GM12878 (cell line): ENCODE data around the gene THSD4.

ENCODE experiments used
- ATF2 ChIP-seq: IDR thresholded peaks from 2 replicates; pipeline ENCODE4 v1.6.1; 2012; ENCODE audit warnings: low read length, inconsistent platforms
- BHLHE40 ChIP-seq, 2 experiments: fragments of 450-650 bp in 1 of 2; IDR thresholded peaks; 2 replicates each; pipeline ENCODE4 v1.6.1; 2011 to 2017; ENCODE audit warnings: low read depth in 2 of 2, borderline replicate concordance in 1 of 2, improper control_type of control experiment in 1 of 2, low read length in 1 of 2, mild to moderate bottlenecking in 1 of 2
- CTCF ChIP-seq, 3 experiments: IDR thresholded peaks in 2 of 3; conservative IDR thresholded peaks in 1 of 3; 2 replicates each; pipeline ENCODE4 v1.5.1; 2011; ENCODE audit warnings: low read depth in 3 of 3, low read length in 3 of 3, mild to moderate bottlenecking in 3 of 3, control low read depth in 2 of 3, moderate library complexity in 2 of 3, inconsistent platforms in 1 of 3, mixed read lengths in 1 of 3; ENCODE audit not compliant: control insufficient read depth in 2 of 3, insufficient read depth in 1 of 3; ENCODE audit errors: extremely low read depth in 1 of 3
- ELK1 ChIP-seq: IDR thresholded peaks from 2 replicates; pipeline ENCODE4 v1.6.1; 2012; ENCODE audit warnings: low read depth, low read length, improper control_type of control experiment
- EP300 ChIP-seq, 2 experiments: fragments of 150-350 bp in 1 of 2; IDR thresholded peaks; 2 replicates each; pipeline ENCODE4 v1.6.1; 2011 to 2012; ENCODE audit warnings: low read depth in 2 of 2, low read length in 2 of 2, borderline replicate concordance in 1 of 2, improper control_type of control experiment in 1 of 2, inconsistent platforms in 1 of 2; ENCODE audit not compliant: control insufficient read depth in 1 of 2
- MTA3 ChIP-seq: IDR thresholded peaks from 2 replicates; pipeline ENCODE4 v1.6.1; 2012; ENCODE audit warnings: low read length, inconsistent platforms, borderline replicate concordance
- PML ChIP-seq: IDR thresholded peaks from 2 replicates; pipeline ENCODE4 v1.6.1; 2012; ENCODE audit warnings: low read length, inconsistent platforms
- SIN3A ChIP-seq: IDR thresholded peaks from 2 replicates; pipeline ENCODE4 v1.6.1; 2012; ENCODE audit warnings: low read depth, low read length, improper control_type of control experiment
- SP1 ChIP-seq: IDR thresholded peaks from one replicate; pipeline ENCODE4 v1.6.1; 2011; ENCODE audit warnings: low read depth, low read length
- SREBF1 ChIP-seq: IDR thresholded peaks from 2 replicates; pipeline ENCODE4 v1.6.1; 2012; ENCODE audit warnings: mild to moderate bottlenecking, low read length
- USF1 ChIP-seq: IDR thresholded peaks from 2 replicates; pipeline ENCODE4 v1.6.1; 2011; ENCODE audit warnings: borderline replicate concordance, low read depth, mild to moderate bottlenecking, moderate library complexity, mixed read lengths, low read length; ENCODE audit not compliant: insufficient read depth; ENCODE audit errors: extremely low read length
- TF ChIP-seq, protein P1 (sequence below): fragments of 450-650 bp; formaldehyde crosslinking; IDR thresholded peaks from 2 replicates; pipeline ENCODE4 v1.4.0; 2022; ENCODE audit warnings: mild to moderate bottlenecking, moderate library complexity

DNA sequence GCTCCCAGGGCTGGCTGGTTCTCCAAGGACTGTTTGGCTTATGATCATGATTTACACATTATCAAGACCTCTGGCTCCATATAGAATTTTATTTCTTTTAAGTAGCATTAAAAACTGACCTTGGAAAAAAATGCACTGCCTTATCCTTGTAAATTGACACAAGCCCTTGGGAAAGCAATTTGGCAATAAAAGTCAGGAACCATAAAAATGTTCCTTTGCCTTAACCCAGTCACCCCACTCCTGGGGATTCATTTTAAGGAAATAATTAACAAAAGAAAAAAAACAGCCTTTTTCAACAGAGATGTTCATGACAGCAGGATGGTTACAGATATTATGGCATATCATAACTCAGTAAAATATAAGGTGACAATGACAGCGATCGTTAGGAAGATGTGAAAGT, 643.4 kb downstream of the THSD4 start:
- TF ChIP-seq SIN3A: no peak
- TF ChIP-seq USF1: no peak
- TF ChIP-seq SP1: no peak
- no peak for TF ChIP-seq CTCF (IDR thresholded peaks at IDR 0.05 in 2 of 3, conservative IDR thresholded peaks at IDR 0.05 in 1 of 3; ENCODE audit: control insufficient read depth in 2 of 3, extremely low read depth in 1 of 3, insufficient read depth in 1 of 3, low read depth in 3 of 3, low read length in 3 of 3)
- TF ChIP-seq ELK1: no peak
- TF ChIP-seq ATF2: no peak
- TF ChIP-seq, protein P1, sequence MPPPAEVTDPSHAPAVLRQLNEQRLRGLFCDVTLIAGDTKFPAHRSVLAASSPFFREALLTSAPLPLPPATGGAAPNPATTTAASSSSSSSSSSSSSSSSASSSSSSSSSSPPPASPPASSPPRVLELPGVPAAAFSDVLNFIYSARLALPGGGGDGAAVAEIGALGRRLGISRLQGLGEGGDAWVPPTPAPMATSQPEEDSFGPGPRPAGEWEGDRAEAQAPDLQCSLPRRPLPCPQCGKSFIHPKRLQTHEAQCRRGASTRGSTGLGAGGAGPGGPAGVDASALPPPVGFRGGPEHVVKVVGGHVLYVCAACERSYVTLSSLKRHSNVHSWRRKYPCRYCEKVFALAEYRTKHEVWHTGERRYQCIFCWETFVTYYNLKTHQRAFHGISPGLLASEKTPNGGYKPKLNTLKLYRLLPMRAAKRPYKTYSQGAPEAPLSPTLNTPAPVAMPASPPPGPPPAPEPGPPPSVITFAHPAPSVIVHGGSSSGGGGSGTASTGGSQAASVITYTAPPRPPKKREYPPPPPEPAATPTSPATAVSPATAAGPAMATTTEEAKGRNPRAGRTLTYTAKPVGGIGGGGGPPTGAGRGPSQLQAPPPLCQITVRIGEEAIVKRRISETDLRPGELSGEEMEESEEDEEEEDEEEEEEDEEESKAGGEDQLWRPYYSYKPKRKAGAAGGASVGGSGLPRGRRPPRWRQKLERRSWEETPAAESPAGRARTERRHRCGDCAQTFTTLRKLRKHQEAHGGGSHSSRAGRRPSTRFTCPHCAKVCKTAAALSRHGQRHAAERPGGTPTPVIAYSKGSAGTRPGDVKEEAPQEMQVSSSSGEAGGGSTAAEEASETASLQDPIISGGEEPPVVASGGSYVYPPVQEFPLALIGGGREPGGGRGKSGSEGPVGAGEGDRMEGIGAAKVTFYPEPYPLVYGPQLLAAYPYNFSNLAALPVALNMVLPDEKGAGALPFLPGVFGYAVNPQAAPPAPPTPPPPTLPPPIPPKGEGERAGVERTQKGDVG (CRISPR knock-in tag): no peak
- TF ChIP-seq BHLHE40 (IDR thresholded peaks at IDR 0.05; ENCODE audit: borderline replicate concordance in 1 of 2, low read depth in 2 of 2, low read length in 1 of 2): no peak
- TF ChIP-seq MTA3: no peak
- TF ChIP-seq PML: no peak
- no peak for TF ChIP-seq SREBF1
- TF ChIP-seq EP300 (IDR thresholded peaks at IDR 0.05; ENCODE audit: borderline replicate concordance in 1 of 2, control insufficient read depth in 1 of 2, low read depth in 2 of 2, low read length in 2 of 2): no peak
